Vagina (tissue), 2 donors: ENCODE results near the gene MICAL2. TPM values are rescaled to one million over a fixed set of nuclear protein-coding genes. Genes with fewer than 3 reads are reported as not detected.

Experiments
- DNase-seq, 2 donors: peaks; one replicate each; pipeline ENCODE4 v3.0.0-alpha.2; 2017; ENCODE audit errors: extremely low spot score in 2 of 2
- H3K27ac ChIP-seq: fragments of 200-600 bp; sonication (generic); one replicate; pipeline ENCODE4 v1.5.1; 2019
- H3K27me3 ChIP-seq: fragments of 200-600 bp; sonication (generic); one replicate; pipeline ENCODE4 v1.5.1; 2019
- H3K36me3 ChIP-seq, 2 donors: fragments of 200-600 bp; sonication (generic); one replicate each; pipeline ENCODE4 v1.5.1; 2017 to 2019
- H3K4me1 ChIP-seq: fragments of 200-600 bp; sonication (generic); one replicate; pipeline ENCODE4 v1.5.1; 2019
- H3K4me3 ChIP-seq, 2 donors: fragments of 200-600 bp; sonication (generic); 1 replicate in 1 of 2; 2 replicates in 1 of 2; pipeline ENCODE4 v1.5.1; 2016 to 2019
- H3K9me3 ChIP-seq: fragments of 200-600 bp; sonication (generic); one replicate; pipeline ENCODE4 v1.5.1; 2019
- POLR2A ChIP-seq, 2 donors: fragments of 450-650 bp; IDR thresholded peaks; one replicate each; pipeline ENCODE4 v1.6.1; 2017; ENCODE audit warnings: antibody characterized with exemption in 2 of 2, mild to moderate bottlenecking in 2 of 2, moderate library complexity in 2 of 2
- POLR2AphosphoS5 ChIP-seq, 2 donors: sonication (generic); formaldehyde crosslinking; IDR thresholded peaks; one replicate each; pipeline ENCODE4 v1.9.0; 2017; ENCODE audit warnings: antibody characterized with exemption in 2 of 2, mild to moderate bottlenecking in 2 of 2, low read depth in 1 of 2; ENCODE audit not compliant: insufficient read depth in 1 of 2
- intact Hi-C: fragments of 100-400 bp; cut with DNase I; formaldehyde crosslinking; loops from one replicate; pipeline ENCODE4 v1.15.1; 2023
- total RNA-seq: library from RNA; depleted of rRNA; stranded (reverse); fragments of >200 nt; gene quantifications from one replicate; pipeline ENCODE4 v1.2.3, GENCODE V29; 2016
- TF ChIP-seq, protein P1 (sequence below), 3 experiments: fragments of 450-650 bp in 2 of 3; fragments of 200-600 bp in 1 of 3; sonication (generic) in 1 of 3; IDR thresholded peaks; one replicate each; pipeline ENCODE4 v1.5.1; 2017 to 2019; ENCODE audit warnings: antibody characterized with exemption in 3 of 3, mild to moderate bottlenecking in 2 of 3, moderate library complexity in 2 of 3

Gene MICAL2
- total RNA-seq, 1 donor from 2014 or later, result 41.7 TPM

GRCh38 chr11:12237381-12237784, 127.0 kb downstream of the MICAL2 start:
- TF ChIP-seq, protein P1, sequence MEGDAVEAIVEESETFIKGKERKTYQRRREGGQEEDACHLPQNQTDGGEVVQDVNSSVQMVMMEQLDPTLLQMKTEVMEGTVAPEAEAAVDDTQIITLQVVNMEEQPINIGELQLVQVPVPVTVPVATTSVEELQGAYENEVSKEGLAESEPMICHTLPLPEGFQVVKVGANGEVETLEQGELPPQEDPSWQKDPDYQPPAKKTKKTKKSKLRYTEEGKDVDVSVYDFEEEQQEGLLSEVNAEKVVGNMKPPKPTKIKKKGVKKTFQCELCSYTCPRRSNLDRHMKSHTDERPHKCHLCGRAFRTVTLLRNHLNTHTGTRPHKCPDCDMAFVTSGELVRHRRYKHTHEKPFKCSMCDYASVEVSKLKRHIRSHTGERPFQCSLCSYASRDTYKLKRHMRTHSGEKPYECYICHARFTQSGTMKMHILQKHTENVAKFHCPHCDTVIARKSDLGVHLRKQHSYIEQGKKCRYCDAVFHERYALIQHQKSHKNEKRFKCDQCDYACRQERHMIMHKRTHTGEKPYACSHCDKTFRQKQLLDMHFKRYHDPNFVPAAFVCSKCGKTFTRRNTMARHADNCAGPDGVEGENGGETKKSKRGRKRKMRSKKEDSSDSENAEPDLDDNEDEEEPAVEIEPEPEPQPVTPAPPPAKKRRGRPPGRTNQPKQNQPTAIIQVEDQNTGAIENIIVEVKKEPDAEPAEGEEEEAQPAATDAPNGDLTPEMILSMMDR (IDR thresholded peaks at IDR 0.05), result no peak
- no peak for TF ChIP-seq POLR2A (IDR thresholded peaks at IDR 0.05)
- TF ChIP-seq POLR2AphosphoS5 (IDR thresholded peaks at IDR 0.05; ENCODE audit: insufficient read depth in 1 of 2, low read depth in 1 of 2), result no peak
- intact Hi-C loops, result loop anchor here (10.0 kb wide), 1 partner anchor 133 kb away; no protein-coding TSS in a partner anchor
- no peaks in the 10 kb centered on the region for H3K9me3 ChIP-seq
- H3K4me1 ChIP-seq, result peaks cover 9% of the 10 kb centered on the region
- H3K4me3 ChIP-seq, result no peak overlapping the region
- no peaks in the 10 kb centered on the region for H3K27me3 ChIP-seq
- H3K27ac ChIP-seq, result no peak overlapping the region
- no peak for DNase-seq
- H3K36me3 ChIP-seq, result peaks cover 0 to 6% of the 10 kb centered on the region in 2 donors

- no peaks in the 10 kb centered on the region for H3K9me3 ChIP-seq
- no peak overlapping the region for H3K4me3 ChIP-seq
- peaks cover 0 to 6% of the 10 kb centered on the region in 2 donors for H3K36me3 ChIP-seq
- no peaks in the 10 kb centered on the region for H3K27me3 ChIP-seq
- H3K4me1 ChIP-seq, result peaks cover 9% of the 10 kb centered on the region
- intact Hi-C loops, result loop anchor here (10.0 kb wide), 1 partner anchor 134 kb away; no protein-coding TSS in a partner anchor
- no peak for DNase-seq
- H3K27ac ChIP-seq, result no peak overlapping the region
- no peak for TF ChIP-seq POLR2A (IDR thresholded peaks at IDR 0.05)
- TF ChIP-seq, protein P1 (IDR thresholded peaks at IDR 0.05), result no peak
- TF ChIP-seq POLR2AphosphoS5 (IDR thresholded peaks at IDR 0.05; ENCODE audit: insufficient read depth in 1 of 2, low read depth in 1 of 2), result no peak
Measured at GRCh38 chr11:12238420-12238819, 128.0 kb downstream of the MICAL2 start.

GRCh38 chr11:12239396-12239795, 129.0 kb downstream of the MICAL2 start:
- TF ChIP-seq POLR2A (IDR thresholded peaks at IDR 0.05) (no peak), POLR2AphosphoS5 (IDR thresholded peaks at IDR 0.05; ENCODE audit: insufficient read depth in 1 of 2, low read depth in 1 of 2) (no peak)
- TF ChIP-seq, protein P1 (IDR thresholded peaks at IDR 0.05), result no peak
- H3K36me3 ChIP-seq, result peaks cover 0 to 6% of the 10 kb centered on the region in 2 donors
- intact Hi-C loops, result loop anchor here (10.0 kb wide), 1 partner anchor 135 kb away; no protein-coding TSS in a partner anchor
- no peak overlapping the region for H3K4me3 ChIP-seq
- no peaks in the 10 kb centered on the region for H3K27me3 ChIP-seq
- H3K9me3 ChIP-seq, result no peaks in the 10 kb centered on the region
- peaks cover 9% of the 10 kb centered on the region for H3K4me1 ChIP-seq
- no peak overlapping the region for H3K27ac ChIP-seq
- DNase-seq, result no peak

DNA sequence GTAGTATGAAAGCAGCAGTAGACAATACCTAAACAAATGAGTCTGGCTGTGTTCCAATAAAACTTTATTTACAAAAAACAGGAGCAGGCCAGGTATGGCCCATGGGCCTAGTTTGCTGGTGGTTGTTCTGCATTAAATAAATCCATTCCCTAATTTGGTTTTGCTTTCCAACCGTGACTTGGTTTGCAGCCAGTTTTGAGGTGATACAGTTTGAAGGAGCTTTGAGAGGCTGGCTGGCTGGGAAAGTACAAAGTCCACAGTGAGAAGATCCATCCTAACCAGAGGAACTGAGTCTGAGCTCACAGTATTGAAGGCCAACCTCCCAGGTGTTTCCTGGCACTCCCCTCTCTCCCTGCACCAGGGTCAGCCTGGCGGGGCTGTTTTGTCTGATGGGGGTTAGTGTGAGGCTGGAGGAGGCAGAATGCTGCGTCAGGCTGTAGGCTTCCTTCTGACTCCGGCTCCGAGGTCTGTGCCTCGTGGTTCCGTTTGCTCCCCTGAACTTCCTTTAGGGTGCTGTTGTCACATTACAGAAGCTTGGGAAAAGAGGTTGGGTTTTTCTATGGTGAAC, 129.5 kb downstream of the MICAL2 start:
- Histone ChIP-seq H3K4me1 (peaks cover 9% of the 10 kb centered on the region), H3K27me3 (no peaks in the 10 kb centered on the region), H3K36me3 (peaks cover 0 to 6% of the 10 kb centered on the region in 2 donors), H3K4me3 (no peak overlapping the region), H3K9me3 (no peaks in the 10 kb centered on the region), H3K27ac (no peak overlapping the region)
- no peak for DNase-seq
- intact Hi-C loops, result loop anchor here (10.0 kb wide), 2 partner anchors 135 to 185 kb away; no protein-coding TSS in a partner anchor
- TF ChIP-seq, protein P1 (IDR thresholded peaks at IDR 0.05), result no peak

- Histone ChIP-seq H3K4me3 (no peak overlapping the region), H3K27me3 (no peaks in the 10 kb centered on the region), H3K4me1 (peaks cover 7% of the 10 kb centered on the region), H3K36me3 (peaks cover 0 to 6% of the 10 kb centered on the region in 2 donors), H3K27ac (no peak overlapping the region), H3K9me3 (no peaks in the 10 kb centered on the region)
- intact Hi-C loops, result loop anchor here (10.0 kb wide), 1 partner anchor 186 kb away; no protein-coding TSS in a partner anchor
- DNase-seq, result no peak
- TF ChIP-seq, protein P1 (IDR thresholded peaks at IDR 0.05), result no peak
- TF ChIP-seq POLR2AphosphoS5 (IDR thresholded peaks at IDR 0.05; ENCODE audit: insufficient read depth in 1 of 2, low read depth in 1 of 2), result no peak
- TF ChIP-seq POLR2A (IDR thresholded peaks at IDR 0.05), result no peak
Measured at GRCh38 chr11:12240677-12241076, 130.3 kb downstream of the MICAL2 start.
